ENCODE measurements around the gene SLC12A1.

Gene SLC12A1

GRCh38 chr15:48190932-48191573, 15.0 kb upstream of the SLC12A1 start:
- Histone ChIP-seq H3K4me3 (ENCODE audit: low read length) (peak overlapping the region; percentile 57), H3K27me3 (replicated peaks; ENCODE audit: control insufficient read depth, insufficient read depth, low read length) (peaks cover 11% of the 10 kb centered on the region), H3K9ac (ENCODE audit: low read length) (no peak overlapping the region), H3K4me1 (ENCODE audit: control insufficient read depth, insufficient read depth, low read length) (peaks cover 7% of the 10 kb centered on the region), H3K36me3 (ENCODE audit: control insufficient read depth, insufficient read depth, low read length, severe bottlenecking) (no peaks in the 10 kb centered on the region), H3K9me3 (ENCODE audit: control insufficient read depth, low read length) (no peaks in the 10 kb centered on the region)
- peak; percentile 78 for DNase-seq (ENCODE audit: low read depth)

GRCh38 chr15:48191574-48192225, 14.4 kb upstream of the SLC12A1 start, which contains the start of gene CTXN2:
CTXN2 (plus strand) TSS chr15:48191665; CDS start chr15:48201301, 9,636 bp downstream.
- peaks cover 7% of the 10 kb centered on the region for H3K4me1 ChIP-seq (ENCODE audit: control insufficient read depth, insufficient read depth, low read length)
- no peak within 1 kb of the TSS for H3K9ac ChIP-seq (ENCODE audit: low read length)
- H3K27me3 ChIP-seq (replicated peaks; ENCODE audit: control insufficient read depth, insufficient read depth, low read length) = peaks cover 11% of the 10 kb centered on the region
- no peak for DNase-seq (ENCODE audit: low read depth)
- H3K4me3 ChIP-seq (ENCODE audit: low read length) = peak within 1 kb of the TSS; percentile 57
- H3K9me3 ChIP-seq (ENCODE audit: control insufficient read depth, low read length) = no peaks in the 10 kb centered on the region
- no peaks in the 10 kb centered on the region for H3K36me3 ChIP-seq (ENCODE audit: control insufficient read depth, insufficient read depth, low read length, severe bottlenecking)

- Histone ChIP-seq H3K9me3 (ENCODE audit: control insufficient read depth, low read length) (no peaks in the 10 kb centered on the region), H3K4me3 (ENCODE audit: low read length) (no peak overlapping the region)
Measured at GRCh38 chr15:48202068-48202467, 4.0 kb upstream of the SLC12A1 start.

DNA sequence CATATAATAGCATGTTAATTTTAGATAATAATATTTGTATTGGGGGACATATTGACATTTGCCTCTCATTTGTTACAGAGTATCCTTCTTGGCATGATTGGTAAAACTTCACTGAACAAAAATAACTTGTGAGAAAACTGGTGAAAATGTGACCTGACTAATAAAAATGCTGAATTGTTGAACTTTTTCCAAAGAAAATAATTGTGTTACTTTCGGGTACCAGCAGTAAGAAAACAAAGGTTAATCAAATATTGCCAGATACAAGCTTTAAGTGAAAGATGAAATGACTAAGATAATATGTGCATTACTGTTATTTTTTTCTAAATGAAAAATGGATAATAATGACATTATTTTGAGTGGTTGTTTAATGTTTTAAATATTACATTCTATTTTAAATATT, 15.2 kb downstream of the SLC12A1 start:
- no peaks in the 10 kb centered on the region for H3K4me1 ChIP-seq (ENCODE audit: control insufficient read depth, insufficient read depth, low read length)
- H3K9ac ChIP-seq (ENCODE audit: low read length) = no peak overlapping the region
- H3K9me3 ChIP-seq (ENCODE audit: control insufficient read depth, low read length) = no peaks in the 10 kb centered on the region
- H3K4me3 ChIP-seq (ENCODE audit: low read length) = no peak overlapping the region
- no peaks in the 10 kb centered on the region for H3K36me3 ChIP-seq (ENCODE audit: control insufficient read depth, insufficient read depth, low read length, severe bottlenecking)
- no peaks in the 10 kb centered on the region for H3K27me3 ChIP-seq (replicated peaks; ENCODE audit: control insufficient read depth, insufficient read depth, low read length)
- no peak for DNase-seq (ENCODE audit: low read depth)

More at GRCh38 chr15:48202068-48202467, 4.0 kb upstream of the SLC12A1 start:
- peaks cover 3% of the 10 kb centered on the region for H3K4me1 ChIP-seq (ENCODE audit: control insufficient read depth, insufficient read depth, low read length)
- DNase-seq (ENCODE audit: low read depth) = no peak
- no peak overlapping the region for H3K9ac ChIP-seq (ENCODE audit: low read length)
- H3K27me3 ChIP-seq (replicated peaks; ENCODE audit: control insufficient read depth, insufficient read depth, low read length) = no peaks in the 10 kb centered on the region
- no peaks in the 10 kb centered on the region for H3K36me3 ChIP-seq (ENCODE audit: control insufficient read depth, insufficient read depth, low read length, severe bottlenecking)

GRCh38 chr15:48221885-48222284, 15.8 kb downstream of the SLC12A1 start:
- Histone ChIP-seq H3K27me3 (replicated peaks; ENCODE audit: control insufficient read depth, insufficient read depth, low read length) (no peaks in the 10 kb centered on the region), H3K4me1 (ENCODE audit: control insufficient read depth, insufficient read depth, low read length) (no peaks in the 10 kb centered on the region), H3K9ac (ENCODE audit: low read length) (no peak overlapping the region), H3K4me3 (ENCODE audit: low read length) (no peak overlapping the region), H3K9me3 (ENCODE audit: control insufficient read depth, low read length) (no peaks in the 10 kb centered on the region), H3K36me3 (ENCODE audit: control insufficient read depth, insufficient read depth, low read length, severe bottlenecking) (no peaks in the 10 kb centered on the region)
- DNase-seq (ENCODE audit: low read depth) = no peak

GRCh38 chr15:48222627-48223026, 16.5 kb downstream of the SLC12A1 start:
- H3K4me1 ChIP-seq (ENCODE audit: control insufficient read depth, insufficient read depth, low read length) = no peaks in the 10 kb centered on the region
- no peak for DNase-seq (ENCODE audit: low read depth)
- no peaks in the 10 kb centered on the region for H3K9me3 ChIP-seq (ENCODE audit: control insufficient read depth, low read length)
- H3K27me3 ChIP-seq (replicated peaks; ENCODE audit: control insufficient read depth, insufficient read depth, low read length) = no peaks in the 10 kb centered on the region
- H3K9ac ChIP-seq (ENCODE audit: low read length) = no peak overlapping the region
- no peak overlapping the region for H3K4me3 ChIP-seq (ENCODE audit: low read length)
- H3K36me3 ChIP-seq (ENCODE audit: control insufficient read depth, insufficient read depth, low read length, severe bottlenecking) = no peaks in the 10 kb centered on the region

DNA sequence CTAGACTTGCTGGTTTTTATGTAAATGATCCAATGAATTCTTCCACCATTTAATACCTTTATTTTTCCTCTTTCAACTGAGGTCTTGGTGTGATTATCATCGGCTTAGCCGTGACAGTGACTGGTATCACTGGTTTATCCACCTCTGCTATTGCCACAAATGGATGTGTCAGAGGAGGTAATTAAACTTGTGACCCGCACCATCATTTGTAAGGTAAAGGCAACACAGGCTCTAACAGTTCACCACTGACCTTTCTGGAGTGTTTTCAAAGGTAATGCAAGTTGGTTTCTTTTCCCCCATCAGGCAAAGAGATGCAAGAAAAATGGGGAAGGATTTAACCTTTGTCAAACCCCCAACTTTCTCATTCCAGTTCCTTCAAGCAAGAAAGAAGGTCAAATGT, 19.7 kb downstream of the SLC12A1 start:
- no peaks in the 10 kb centered on the region for H3K36me3 ChIP-seq (ENCODE audit: control insufficient read depth, insufficient read depth, low read length, severe bottlenecking)
- no peaks in the 10 kb centered on the region for H3K27me3 ChIP-seq (replicated peaks; ENCODE audit: control insufficient read depth, insufficient read depth, low read length)
- no peak overlapping the region for H3K4me3 ChIP-seq (ENCODE audit: low read length)
- H3K9ac ChIP-seq (ENCODE audit: low read length) = no peak overlapping the region
- H3K4me1 ChIP-seq (ENCODE audit: control insufficient read depth, insufficient read depth, low read length) = no peaks in the 10 kb centered on the region
- H3K9me3 ChIP-seq (ENCODE audit: control insufficient read depth, low read length) = no peaks in the 10 kb centered on the region
- DNase-seq (ENCODE audit: low read depth) = no peak

DNA sequence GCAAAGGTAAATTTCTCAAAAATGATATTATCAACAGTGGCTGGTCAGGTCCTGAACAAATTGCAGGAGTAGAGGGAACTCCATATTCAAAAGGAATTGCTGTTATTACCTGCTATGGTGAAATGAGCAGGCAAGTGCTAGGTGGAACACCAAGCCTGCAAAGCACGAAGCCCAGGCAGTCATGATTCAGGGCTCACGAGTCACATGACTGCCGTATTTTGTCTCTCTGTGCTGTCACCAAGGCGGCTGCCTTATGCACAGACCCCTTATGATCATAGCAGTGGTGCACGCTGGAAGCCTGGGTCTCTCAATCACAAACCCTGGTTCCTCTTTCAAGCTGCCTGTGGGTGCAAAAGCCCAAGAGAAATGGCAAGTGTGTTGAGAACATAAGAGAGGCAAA, 24.4 kb downstream of the SLC12A1 start:
- Histone ChIP-seq H3K9ac (ENCODE audit: low read length) (no peak overlapping the region), H3K4me1 (ENCODE audit: control insufficient read depth, insufficient read depth, low read length) (no peaks in the 10 kb centered on the region), H3K9me3 (ENCODE audit: control insufficient read depth, low read length) (no peaks in the 10 kb centered on the region), H3K27me3 (replicated peaks; ENCODE audit: control insufficient read depth, insufficient read depth, low read length) (no peaks in the 10 kb centered on the region), H3K36me3 (ENCODE audit: control insufficient read depth, insufficient read depth, low read length, severe bottlenecking) (no peaks in the 10 kb centered on the region), H3K4me3 (ENCODE audit: low read length) (no peak overlapping the region)
- DNase-seq (ENCODE audit: low read depth) = no peak

- Histone ChIP-seq H3K4me1 (ENCODE audit: control insufficient read depth, insufficient read depth, low read length) (no peaks in the 10 kb centered on the region), H3K9me3 (ENCODE audit: control insufficient read depth, low read length) (no peaks in the 10 kb centered on the region), H3K9ac (ENCODE audit: low read length) (no peak overlapping the region), H3K36me3 (ENCODE audit: control insufficient read depth, insufficient read depth, low read length, severe bottlenecking) (no peaks in the 10 kb centered on the region), H3K4me3 (ENCODE audit: low read length) (no peak overlapping the region), H3K27me3 (replicated peaks; ENCODE audit: control insufficient read depth, insufficient read depth, low read length) (no peaks in the 10 kb centered on the region)
- DNase-seq (ENCODE audit: low read depth) = no peak
Measured at GRCh38 chr15:48233246-48233645, 27.1 kb downstream of the SLC12A1 start.

GRCh38 chr15:48239334-48239733, 33.2 kb downstream of the SLC12A1 start:
- no peak for DNase-seq (ENCODE audit: low read depth)
- Histone ChIP-seq H3K4me3 (ENCODE audit: low read length) (no peak overlapping the region), H3K9ac (ENCODE audit: low read length) (no peak overlapping the region), H3K36me3 (ENCODE audit: control insufficient read depth, insufficient read depth, low read length, severe bottlenecking) (no peaks in the 10 kb centered on the region), H3K27me3 (replicated peaks; ENCODE audit: control insufficient read depth, insufficient read depth, low read length) (no peaks in the 10 kb centered on the region), H3K4me1 (ENCODE audit: control insufficient read depth, insufficient read depth, low read length) (no peaks in the 10 kb centered on the region), H3K9me3 (ENCODE audit: control insufficient read depth, low read length) (no peaks in the 10 kb centered on the region)

- H3K9ac ChIP-seq (ENCODE audit: low read length) = no peak overlapping the region
- H3K36me3 ChIP-seq (ENCODE audit: control insufficient read depth, insufficient read depth, low read length, severe bottlenecking) = no peaks in the 10 kb centered on the region
- H3K4me1 ChIP-seq (ENCODE audit: control insufficient read depth, insufficient read depth, low read length) = no peaks in the 10 kb centered on the region
- DNase-seq (ENCODE audit: low read depth) = no peak
- no peaks in the 10 kb centered on the region for H3K27me3 ChIP-seq (replicated peaks; ENCODE audit: control insufficient read depth, insufficient read depth, low read length)
- no peak overlapping the region for H3K4me3 ChIP-seq (ENCODE audit: low read length)
- H3K9me3 ChIP-seq (ENCODE audit: control insufficient read depth, low read length) = no peaks in the 10 kb centered on the region
Measured at GRCh38 chr15:48242015-48242414, 35.9 kb downstream of the SLC12A1 start.

Measured in adipocyte (in vitro differentiated cells).